Stimulated activated CD4-positive, alpha-beta T cell treated with anti-CD3 and anti-CD28 coated beads, Interleukin-12 subunit alpha, Interleukin-12 subunit beta, amount 100 ng/mL, for 4 hours (primary cell): ENCODE results near the gene U2AF2.

ENCODE experiments used
- DNase-seq: peaks from one replicate; pipeline ENCODE4 v3.0.0-alpha.2; 2020

Gene U2AF2

GRCh38 chr19:55660404-55660803 is 5.6 kb downstream of the U2AF2 start:
- no peak for DNase-seq

GRCh38 chr19:55660991-55661390 is 6.2 kb downstream of the U2AF2 start:
- no peak for DNase-seq

- DNase-seq, result no peak
Measured at GRCh38 chr19:55661826-55662225, 7.0 kb downstream of the U2AF2 start.

- no peak for DNase-seq
Measured at GRCh38 chr19:55663846-55664536, 9.2 kb downstream of the U2AF2 start.

- no peak for DNase-seq
Measured at GRCh38 chr19:55666343-55667005, 11.6 kb downstream of the U2AF2 start.

- no peak for DNase-seq
Measured at GRCh38 chr19:55667006-55667381, 12.2 kb downstream of the U2AF2 start.

- no peak for DNase-seq
Measured at GRCh38 chr19:55667511-55667910, 12.7 kb downstream of the U2AF2 start.

GRCh38 chr19:55667958-55668357 is 13.1 kb downstream of the U2AF2 start:
- no peak for DNase-seq

GRCh38 chr19:55668603-55669348 is 13.9 kb downstream of the U2AF2 start:
- DNase-seq, result no peak

- DNase-seq, result no peak
Measured at GRCh38 chr19:55669418-55670279, 14.8 kb downstream of the U2AF2 start.

GRCh38 chr19:55670280-55671053 is 15.6 kb downstream of the U2AF2 start:
- no peak for DNase-seq

- DNase-seq, result no peak
Measured at GRCh38 chr19:55671054-55671378, 16.2 kb downstream of the U2AF2 start.

GRCh38 chr19:55672418-55672817 is 17.6 kb downstream of the U2AF2 start:
- DNase-seq, result no peak

- no peak for DNase-seq
Measured at GRCh38 chr19:55673465-55673864, 18.6 kb downstream of the U2AF2 start.

- DNase-seq, result no peak
Measured at GRCh38 chr19:55673889-55674288, 19.1 kb downstream of the U2AF2 start.

- no peak for DNase-seq
Measured at GRCh38 chr19:55674459-55674840, 19.6 kb downstream of the U2AF2 start.

GRCh38 chr19:55674841-55675660 is 20.2 kb downstream of the U2AF2 start, which contains the start of gene EPN1:
Gene EPN1, plus strand, starts transcription at chr19:55675226. Its CDS starts 3,402 bp downstream, at chr19:55678628.
- DNase-seq, result peak; percentile 97

- no peak for DNase-seq
Measured at GRCh38 chr19:55675661-55676354, 21.0 kb downstream of the U2AF2 start.

- no peak for DNase-seq
Measured at GRCh38 chr19:55676383-55676782, 21.5 kb downstream of the U2AF2 start.

- no peak for DNase-seq
Measured at GRCh38 chr19:55676889-55677505, 22.2 kb downstream of the U2AF2 start.
